ENCODE results near the gene GLT8D1. TPM values are rescaled to one million over a fixed set of nuclear protein-coding genes. Genes with fewer than 3 reads are reported as not detected.

Gene GLT8D1
- total and polyA plus RNA-seq, 2 of the 13 experiments (the other 11 are each of a cell fraction or from before 2014, with no cell fraction given) = 110 to 121 TPM

DNA sequence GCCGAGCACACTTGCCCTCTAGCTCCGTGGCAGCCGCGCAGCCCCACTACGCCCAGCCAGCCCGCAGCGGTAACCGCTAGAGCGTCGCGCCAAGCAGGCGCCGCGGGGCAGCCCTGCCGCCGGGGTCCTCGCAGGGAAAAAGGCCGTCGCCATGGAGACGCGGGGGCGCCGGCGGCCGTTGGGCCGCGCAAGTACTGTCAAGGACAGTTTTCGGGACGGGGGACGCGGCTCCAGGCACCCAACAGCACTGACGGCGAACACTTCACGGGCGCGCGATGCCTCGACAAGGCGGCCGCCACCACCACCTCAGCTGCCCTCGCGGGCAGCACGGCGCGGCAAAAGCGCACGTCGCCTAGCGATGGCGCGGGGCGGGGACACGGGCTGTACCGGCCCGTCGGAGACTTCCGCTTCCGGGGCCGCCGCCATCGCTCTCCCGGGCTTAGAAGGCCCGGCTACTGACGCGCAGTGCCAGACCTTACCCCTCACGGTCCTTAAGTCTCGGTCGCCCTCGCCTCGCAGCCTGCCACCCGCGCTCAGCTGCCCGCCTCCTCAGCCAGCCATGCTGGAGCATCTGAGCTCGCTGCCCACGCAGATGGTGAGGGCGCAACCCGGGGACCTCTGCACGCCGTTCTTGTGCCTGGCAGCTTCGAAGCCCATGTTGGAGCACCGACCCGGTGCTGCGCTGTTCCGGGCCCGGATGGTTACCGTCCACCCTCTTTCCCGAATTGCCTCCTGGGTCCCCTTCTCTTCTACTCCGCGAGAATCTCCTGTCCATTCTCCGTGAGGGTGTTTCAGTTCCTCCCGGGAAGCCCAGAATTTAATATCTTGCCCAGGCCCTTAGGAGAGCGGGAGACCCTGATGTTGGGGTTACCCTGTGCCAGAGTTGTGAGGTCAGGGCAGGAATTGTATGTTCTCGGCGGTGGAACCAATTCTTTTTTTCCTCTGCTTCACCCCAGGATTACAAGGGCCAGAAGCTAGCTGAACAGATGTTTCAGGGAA lies at the start of gene GLT8D1, which contains the start of gene SPCS1 (continued):
- TF ChIP-seq CEBPB (IDR thresholded peaks at IDR 0.05; ENCODE audit: borderline replicate concordance, low read depth, low read length) (no peak), ATF2 (CRISPR knock-in tag; IDR thresholded peaks at IDR 0.05) (no peak), HNRNPL (IDR thresholded peaks at IDR 0.05; ENCODE audit: low read depth, low read length) (0 out of 2 replicates have a peak, but pooled peaks have one; percentile 51), ZHX1 (CRISPR knock-in tag; IDR thresholded peaks at IDR 0.05; ENCODE audit: low read depth) (no peak), ZNF18 (CRISPR knock-in tag; IDR thresholded peaks at IDR 0.05; ENCODE audit: insufficient replicate concordance) (no peak), CSRNP1 (CRISPR knock-in tag; IDR thresholded peaks at IDR 0.05) (peak; percentile 91), SIN3B (IDR thresholded peaks at IDR 0.05; ENCODE audit: low read length) (no peak), NFRKB (IDR thresholded peaks at IDR 0.05) (no peak), ETV6 (CRISPR knock-in tag; conservative IDR thresholded peaks at IDR 0.05) (no peak), PHF8 (CRISPR knock-in tag; IDR thresholded peaks at IDR 0.05) (peak; percentile 87), ZNF562 (CRISPR knock-in tag; IDR thresholded peaks at IDR 0.05; ENCODE audit: borderline replicate concordance) (no peak), MZF1 (CRISPR knock-in tag; IDR thresholded peaks at IDR 0.05; ENCODE audit: borderline replicate concordance) (no peak), FOXA3 (CRISPR knock-in tag; IDR thresholded peaks at IDR 0.05) (peak; percentile 32; the same call in 1 of the 2 replicates), PAF1 (CRISPR knock-in tag; IDR thresholded peaks at IDR 0.05) (no peak)
- TF ChIP-seq, protein P1, sequence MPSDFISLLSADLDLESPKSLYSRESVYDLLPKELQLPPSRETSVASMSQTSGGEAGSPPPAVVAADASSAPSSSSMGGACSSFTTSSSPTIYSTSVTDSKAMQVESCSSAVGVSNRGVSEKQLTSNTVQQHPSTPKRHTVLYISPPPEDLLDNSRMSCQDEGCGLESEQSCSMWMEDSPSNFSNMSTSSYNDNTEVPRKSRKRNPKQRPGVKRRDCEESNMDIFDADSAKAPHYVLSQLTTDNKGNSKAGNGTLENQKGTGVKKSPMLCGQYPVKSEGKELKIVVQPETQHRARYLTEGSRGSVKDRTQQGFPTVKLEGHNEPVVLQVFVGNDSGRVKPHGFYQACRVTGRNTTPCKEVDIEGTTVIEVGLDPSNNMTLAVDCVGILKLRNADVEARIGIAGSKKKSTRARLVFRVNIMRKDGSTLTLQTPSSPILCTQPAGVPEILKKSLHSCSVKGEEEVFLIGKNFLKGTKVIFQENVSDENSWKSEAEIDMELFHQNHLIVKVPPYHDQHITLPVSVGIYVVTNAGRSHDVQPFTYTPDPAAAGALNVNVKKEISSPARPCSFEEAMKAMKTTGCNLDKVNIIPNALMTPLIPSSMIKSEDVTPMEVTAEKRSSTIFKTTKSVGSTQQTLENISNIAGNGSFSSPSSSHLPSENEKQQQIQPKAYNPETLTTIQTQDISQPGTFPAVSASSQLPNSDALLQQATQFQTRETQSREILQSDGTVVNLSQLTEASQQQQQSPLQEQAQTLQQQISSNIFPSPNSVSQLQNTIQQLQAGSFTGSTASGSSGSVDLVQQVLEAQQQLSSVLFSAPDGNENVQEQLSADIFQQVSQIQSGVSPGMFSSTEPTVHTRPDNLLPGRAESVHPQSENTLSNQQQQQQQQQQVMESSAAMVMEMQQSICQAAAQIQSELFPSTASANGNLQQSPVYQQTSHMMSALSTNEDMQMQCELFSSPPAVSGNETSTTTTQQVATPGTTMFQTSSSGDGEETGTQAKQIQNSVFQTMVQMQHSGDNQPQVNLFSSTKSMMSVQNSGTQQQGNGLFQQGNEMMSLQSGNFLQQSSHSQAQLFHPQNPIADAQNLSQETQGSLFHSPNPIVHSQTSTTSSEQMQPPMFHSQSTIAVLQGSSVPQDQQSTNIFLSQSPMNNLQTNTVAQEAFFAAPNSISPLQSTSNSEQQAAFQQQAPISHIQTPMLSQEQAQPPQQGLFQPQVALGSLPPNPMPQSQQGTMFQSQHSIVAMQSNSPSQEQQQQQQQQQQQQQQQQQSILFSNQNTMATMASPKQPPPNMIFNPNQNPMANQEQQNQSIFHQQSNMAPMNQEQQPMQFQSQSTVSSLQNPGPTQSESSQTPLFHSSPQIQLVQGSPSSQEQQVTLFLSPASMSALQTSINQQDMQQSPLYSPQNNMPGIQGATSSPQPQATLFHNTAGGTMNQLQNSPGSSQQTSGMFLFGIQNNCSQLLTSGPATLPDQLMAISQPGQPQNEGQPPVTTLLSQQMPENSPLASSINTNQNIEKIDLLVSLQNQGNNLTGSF (CRISPR knock-in tag; IDR thresholded peaks at IDR 0.05) = peak; percentile 86

All from HepG2 (cell line).